Trophoblast cell (in vitro differentiated cells and primary cell): ENCODE results near the gene TRIM46.
"Not testable (repeated sequence)": the region's sequence is repeated elsewhere in the genome, so short reads cannot be mapped to it uniquely, and the experiment has no call there.

Experiments
- DNase-seq, 2 donors: peaks; one replicate each; pipeline ENCODE4 v3.0.0-alpha.2; 2016
- H2AFZ ChIP-seq: 2 replicates; pipeline ENCODE4 v1.6.1; 2013; ENCODE audit warnings: low read length, moderate library complexity, mild to moderate bottlenecking; ENCODE audit not compliant: insufficient read depth, poor library complexity
- H2AK5ac ChIP-seq: 2 replicates; pipeline ENCODE4 v1.6.1; 2013; ENCODE audit warnings: mild to moderate bottlenecking, low read length
- H2BK120ac ChIP-seq: 2 replicates; pipeline ENCODE4 v1.6.1; 2013; ENCODE audit warnings: low read length, mild to moderate bottlenecking, moderate library complexity; ENCODE audit not compliant: insufficient read depth, poor library complexity
- H2BK12ac ChIP-seq: 2 replicates; pipeline ENCODE4 v1.6.1; 2013; ENCODE audit warnings: mild to moderate bottlenecking, low read length, moderate library complexity
- H2BK5ac ChIP-seq: 2 replicates; pipeline ENCODE4 v1.6.1; 2013; ENCODE audit warnings: low read length, low read depth, moderate library complexity, mild to moderate bottlenecking; ENCODE audit not compliant: poor library complexity
- H3K14ac ChIP-seq: 2 replicates; pipeline ENCODE4 v1.6.1; 2013; ENCODE audit warnings: mild to moderate bottlenecking, low read length
- H3K18ac ChIP-seq: 2 replicates; pipeline ENCODE4 v1.6.1; 2013; ENCODE audit warnings: mild to moderate bottlenecking, low read length
- H3K23ac ChIP-seq: 2 replicates; pipeline ENCODE4 v1.6.1; 2013; ENCODE audit warnings: low read length
- H3K27ac ChIP-seq: 2 replicates; pipeline ENCODE4 v1.5.1; 2013; ENCODE audit warnings: low read depth, mild to moderate bottlenecking, inconsistent platforms, low read length, moderate library complexity
- H3K27me3 ChIP-seq: 2 replicates; pipeline ENCODE4 v1.6.1; 2013; ENCODE audit warnings: inconsistent platforms, mild to moderate bottlenecking, low read length, moderate library complexity; ENCODE audit not compliant: insufficient read depth
- H3K36me3 ChIP-seq, 2 experiments: 1 replicate in 1 of 2; 2 replicates in 1 of 2; pipeline ENCODE4 v1.6.1; 2013; ENCODE audit warnings: low read length in 2 of 2, mild to moderate bottlenecking in 2 of 2, moderate library complexity in 1 of 2; ENCODE audit not compliant: insufficient read depth in 2 of 2, control insufficient read depth in 1 of 2
- H3K4ac ChIP-seq: 2 replicates; pipeline ENCODE4 v1.6.1; 2013; ENCODE audit warnings: low read depth, mild to moderate bottlenecking, low read length, moderate library complexity
- H3K4me1 ChIP-seq, 2 experiments: 1 replicate in 1 of 2; 2 replicates in 1 of 2; pipeline ENCODE4 v1.6.1; 2013; ENCODE audit warnings: low read length in 2 of 2, mild to moderate bottlenecking in 2 of 2, moderate library complexity in 1 of 2; ENCODE audit not compliant: insufficient read depth in 2 of 2, control insufficient read depth in 1 of 2
- H3K4me2 ChIP-seq: 2 replicates; pipeline ENCODE4 v1.6.1; 2013; ENCODE audit warnings: inconsistent platforms, mild to moderate bottlenecking, low read length, moderate library complexity
- H3K4me3 ChIP-seq: 2 replicates; pipeline ENCODE4 v1.5.1; 2013; ENCODE audit warnings: mild to moderate bottlenecking, low read depth, low read length, inconsistent platforms
- H3K79me1 ChIP-seq: one replicate; pipeline ENCODE4 v1.6.1; 2013; ENCODE audit warnings: low read length
- H3K79me2 ChIP-seq: 2 replicates; pipeline ENCODE4 v1.6.1; 2013; ENCODE audit warnings: low read length, mild to moderate bottlenecking; ENCODE audit not compliant: control insufficient read depth, insufficient read depth, poor library complexity
- H3K9ac ChIP-seq: 2 replicates; pipeline ENCODE4 v1.6.1; 2013; ENCODE audit warnings: mild to moderate bottlenecking, low read length
- H3K9me3 ChIP-seq: 2 replicates; pipeline ENCODE4 v1.6.1; 2013; ENCODE audit warnings: low read depth, mild to moderate bottlenecking, control low read depth, inconsistent platforms, low read length; ENCODE audit not compliant: insufficient read depth
- H4K12ac ChIP-seq: 2 replicates; pipeline ENCODE4 v1.6.1; 2013; ENCODE audit warnings: low read depth, mild to moderate bottlenecking, low read length, moderate library complexity
- H4K8ac ChIP-seq: 2 replicates; pipeline ENCODE4 v1.6.1; 2013; ENCODE audit warnings: low read depth, mild to moderate bottlenecking, low read length, moderate library complexity
- H4K91ac ChIP-seq: one replicate; pipeline ENCODE4 v1.6.1; 2013; ENCODE audit warnings: low read depth, mild to moderate bottlenecking, low read length, moderate library complexity
- WGBS: extraction: QIAGEN DNeasy Blood & Tissue Kit; methylation state at CpG from one replicate; pipeline ENCODE4 v1.1.7; 2013; ENCODE audit warnings: missing lambda C conversion rate; ENCODE audit not compliant: insufficient read length, insufficient coverage; ENCODE audit errors: extremely low coverage; 5-methylcytosine and 5-hydroxymethylcytosine counted together

TRIM46 gene

GRCh38 chr1:155226910-155227260, 53.2 kb downstream of the TRIM46 start:
- H3K36me3 ChIP-seq, result no peaks in the 10 kb centered on the region
- H3K27me3 ChIP-seq, result no peaks in the 10 kb centered on the region
- peak overlapping the region; percentile 60 for H3K18ac ChIP-seq
- H4K8ac ChIP-seq, result peak overlapping the region; percentile 66
- peak overlapping the region; percentile 67 for H2BK120ac ChIP-seq
- peak overlapping the region; percentile 55 for H2AK5ac ChIP-seq
- H2BK5ac ChIP-seq, result peak overlapping the region; percentile 60
- peak overlapping the region; percentile 50 for H3K4ac ChIP-seq
- H2AFZ ChIP-seq, result peak overlapping the region; percentile 26
- peaks cover 13 to 22% of the 10 kb centered on the region in 2 experiments for H3K4me1 ChIP-seq
- peak; percentile 70 to 75 for DNase-seq
- H2BK12ac ChIP-seq, result peak overlapping the region; percentile 5
- H3K9me3 ChIP-seq, result no peaks in the 10 kb centered on the region
- H3K79me2 ChIP-seq, result peaks cover 9% of the 10 kb centered on the region
- H4K91ac ChIP-seq, result peak overlapping the region; percentile 83
- peak overlapping the region; percentile 96 for H3K9ac ChIP-seq
- peak overlapping the region; percentile 72 for H3K14ac ChIP-seq
- WGBS, result no CpG with 5 or more reads among the region's 19 CpGs
- H3K4me2 ChIP-seq, result peak overlapping the region; percentile 96
- H3K4me3 ChIP-seq, result peak overlapping the region; percentile 87
- H3K79me1 ChIP-seq, result peaks cover 28% of the 10 kb centered on the region
- H3K27ac ChIP-seq, result peak overlapping the region; percentile 62
- peak overlapping the region; percentile 61 for H4K12ac ChIP-seq
- no peak overlapping the region for H3K23ac ChIP-seq

DNA sequence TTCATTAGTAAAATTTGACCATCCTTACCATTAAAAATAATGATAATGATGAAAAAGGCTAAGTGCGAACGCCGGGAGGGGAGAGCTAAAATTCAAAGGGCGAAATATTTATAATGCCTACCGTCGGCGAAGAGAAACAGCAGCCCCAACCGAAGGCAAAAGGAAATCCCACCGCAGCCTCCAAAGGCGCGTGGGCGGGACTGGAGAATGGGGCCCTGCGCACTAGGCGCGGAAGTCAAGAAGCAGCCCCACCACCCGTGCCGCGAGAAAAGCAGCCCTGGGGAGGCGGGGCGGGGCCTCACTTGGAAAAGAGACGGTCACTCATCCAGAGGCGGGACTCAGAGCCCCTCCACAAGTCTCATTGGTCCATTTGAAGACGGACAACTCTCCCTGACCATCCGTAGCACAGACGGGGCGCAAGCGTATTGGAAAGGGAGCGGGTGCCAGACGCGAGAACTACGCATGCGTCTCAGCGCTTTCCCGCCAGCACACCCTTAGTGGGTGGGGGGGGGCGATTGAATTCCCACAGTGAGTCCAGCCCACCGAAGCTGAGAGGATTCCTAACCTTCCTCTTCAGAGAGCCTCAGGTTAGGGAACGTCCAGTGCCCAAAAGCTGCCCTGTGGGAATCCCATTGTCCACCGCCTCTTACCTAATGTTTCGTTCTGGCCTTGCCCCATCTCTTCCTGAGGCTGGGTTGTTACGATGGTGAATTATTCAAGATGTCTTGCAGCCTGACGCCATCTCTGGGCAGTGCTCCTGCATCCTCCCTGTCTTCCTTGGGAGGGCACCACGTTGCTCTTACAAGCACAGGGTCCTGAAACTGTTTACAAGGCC, 53.8 kb downstream of the TRIM46 start:
- peak overlapping the region; percentile 71 for H3K14ac ChIP-seq
- no peaks in the 10 kb centered on the region for H3K9me3 ChIP-seq
- peak overlapping the region; percentile 88 for H3K9ac ChIP-seq
- peak overlapping the region; percentile 91 for H4K8ac ChIP-seq
- WGBS, result no CpG with 5 or more reads among the region's 42 CpGs
- H2AK5ac ChIP-seq, result peak overlapping the region; percentile 33
- H2AFZ ChIP-seq, result peak overlapping the region; percentile 34
- H2BK12ac ChIP-seq, result peak overlapping the region; percentile 9
- H3K4me3 ChIP-seq, result peak overlapping the region; percentile 66
- peaks cover 16 to 26% of the 10 kb centered on the region in 2 experiments for H3K4me1 ChIP-seq
- H3K79me1 ChIP-seq, result peaks cover 31% of the 10 kb centered on the region
- peak overlapping the region; percentile 41 for H3K4ac ChIP-seq
- H3K4me2 ChIP-seq, result peak overlapping the region; percentile 96
- peak overlapping the region; percentile 53 for H3K18ac ChIP-seq
- peak overlapping the region; percentile 83 for H4K91ac ChIP-seq
- DNase-seq, result peak; percentile 97 to 99
- H3K79me2 ChIP-seq, result peaks cover 9% of the 10 kb centered on the region
- no peaks in the 10 kb centered on the region for H3K36me3 ChIP-seq
- H3K23ac ChIP-seq, result no peak overlapping the region
- no peaks in the 10 kb centered on the region for H3K27me3 ChIP-seq
- peak overlapping the region; percentile 67 for H2BK120ac ChIP-seq
- H3K27ac ChIP-seq, result peak overlapping the region; percentile 79
- peak overlapping the region; percentile 85 for H4K12ac ChIP-seq
- H2BK5ac ChIP-seq, result peak overlapping the region; percentile 38

GRCh38 chr1:155228096-155228427, 54.4 kb downstream of the TRIM46 start:
- H2BK12ac ChIP-seq, result peak overlapping the region; percentile 9
- no peak for DNase-seq
- no peak overlapping the region for H2BK120ac ChIP-seq
- H3K23ac ChIP-seq, result no peak overlapping the region
- H3K18ac ChIP-seq, result peak overlapping the region; percentile 53
- peak overlapping the region; percentile 41 for H3K4ac ChIP-seq
- peak overlapping the region; percentile 83 for H4K91ac ChIP-seq
- peak overlapping the region; percentile 91 for H4K8ac ChIP-seq
- no peaks in the 10 kb centered on the region for H3K27me3 ChIP-seq
- H2AK5ac ChIP-seq, result peak overlapping the region; percentile 33
- WGBS, result no CpG with 5 or more reads among the region's 9 CpGs
- peak overlapping the region; percentile 34 for H2AFZ ChIP-seq
- H3K79me1 ChIP-seq, result peaks cover 31% of the 10 kb centered on the region
- H3K36me3 ChIP-seq, result no peaks in the 10 kb centered on the region
- H3K27ac ChIP-seq, result peak overlapping the region; percentile 79
- H3K9ac ChIP-seq, result peak overlapping the region; percentile 11
- H3K4me1 ChIP-seq, result peaks cover 18 to 26% of the 10 kb centered on the region in 2 experiments
- peaks cover 9% of the 10 kb centered on the region for H3K79me2 ChIP-seq
- H2BK5ac ChIP-seq, result peak overlapping the region; percentile 38
- peak overlapping the region; percentile 71 for H3K14ac ChIP-seq
- no peak overlapping the region for H3K4me3 ChIP-seq
- peak overlapping the region; percentile 85 for H4K12ac ChIP-seq
- no peaks in the 10 kb centered on the region for H3K9me3 ChIP-seq
- peak overlapping the region; percentile 85 for H3K4me2 ChIP-seq

- not testable (repeated sequence) for H2BK12ac ChIP-seq, H2AK5ac ChIP-seq, H2BK120ac ChIP-seq, H3K36me3 ChIP-seq, H3K4me2 ChIP-seq, H2BK5ac ChIP-seq, H3K4ac ChIP-seq, H2AFZ ChIP-seq, DNase-seq, H3K18ac ChIP-seq, H3K4me3 ChIP-seq, H3K79me2 ChIP-seq, H4K91ac ChIP-seq, H3K23ac ChIP-seq, H3K9me3 ChIP-seq, H3K4me1 ChIP-seq, H3K27me3 ChIP-seq, H4K8ac ChIP-seq, H3K27ac ChIP-seq, H3K9ac ChIP-seq, H4K12ac ChIP-seq, H3K14ac ChIP-seq
- peaks cover 14% of the 10 kb centered on the region for H3K79me1 ChIP-seq
- no CpG with 5 or more reads among the region's 3 CpGs for WGBS
These were observed 57.7 kb downstream of the TRIM46 start for GRCh38 chr1:155231302-155231701.
